ENCODE measurements around the gene RPL36AL.

RPL36AL gene

DNA sequence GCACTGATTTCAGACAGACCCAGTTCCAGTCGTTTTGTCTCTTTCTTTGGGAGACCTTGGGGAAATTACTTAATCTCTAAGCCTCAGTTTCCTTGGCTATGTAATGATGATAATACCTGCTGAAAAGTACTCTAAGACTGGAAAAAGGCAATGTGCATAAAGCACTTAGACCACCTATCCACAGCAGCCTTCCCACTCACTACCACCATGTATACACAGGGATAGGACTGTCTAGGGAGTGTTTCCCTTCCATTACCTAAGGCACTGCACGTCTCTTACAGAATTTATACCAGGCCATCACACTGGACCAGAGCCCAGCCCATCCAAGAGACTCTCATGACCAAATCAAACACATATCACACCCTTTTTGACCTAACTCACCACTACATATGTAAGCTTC, 40.6 kb downstream of the RPL36AL start:
- TF ChIP-seq, protein P1, sequence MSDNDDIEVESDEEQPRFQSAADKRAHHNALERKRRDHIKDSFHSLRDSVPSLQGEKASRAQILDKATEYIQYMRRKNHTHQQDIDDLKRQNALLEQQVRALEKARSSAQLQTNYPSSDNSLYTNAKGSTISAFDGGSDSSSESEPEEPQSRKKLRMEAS (IDR thresholded peaks at IDR 0.05) = no peak
- TF ChIP-seq EP300 (IDR thresholded peaks at IDR 0.05; ENCODE audit: borderline replicate concordance) (no peak), CEBPB (IDR thresholded peaks at IDR 0.05) (no peak), FOXM1 (IDR thresholded peaks at IDR 0.05; ENCODE audit: borderline replicate concordance, low read depth) (no peak), YY1 (IDR thresholded peaks at IDR 0.05; ENCODE audit: low read depth) (no peak), NFIC (IDR thresholded peaks at IDR 0.05) (no peak)

DNA sequence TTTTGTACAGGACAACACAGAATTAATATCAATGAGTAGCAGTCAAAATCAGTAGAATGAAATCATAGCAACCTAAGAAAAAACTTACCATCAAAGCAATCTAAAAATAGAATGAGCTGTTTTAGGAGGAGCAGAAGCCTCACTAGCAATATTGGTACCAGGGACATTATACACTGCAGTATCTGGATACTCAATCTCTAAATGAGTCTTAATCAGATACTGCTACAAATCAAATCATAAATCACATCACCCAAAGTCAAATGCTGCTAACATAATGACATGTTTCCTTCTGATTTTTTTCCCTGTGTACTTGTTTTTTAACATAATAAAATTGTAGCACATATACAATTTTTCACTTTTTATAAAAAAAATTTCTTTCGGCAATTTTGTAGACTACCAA, 42.3 kb downstream of the RPL36AL start:
- TF ChIP-seq CEBPB (IDR thresholded peaks at IDR 0.05) = no peak
- no peak for TF ChIP-seq CREB1 (IDR thresholded peaks at IDR 0.05; ENCODE audit: low read depth)
- TF ChIP-seq TEAD4 (IDR thresholded peaks at IDR 0.05) = no peak
- no peak for TF ChIP-seq EGR1 (IDR thresholded peaks at IDR 0.05)
- no peak for TF ChIP-seq EP300 (IDR thresholded peaks at IDR 0.05; ENCODE audit: borderline replicate concordance)
- no peak for TF ChIP-seq FOXM1 (IDR thresholded peaks at IDR 0.05; ENCODE audit: borderline replicate concordance, low read depth)
- no peak for TF ChIP-seq ZBTB7A (IDR thresholded peaks at IDR 0.05; ENCODE audit: low read depth)
- no peak for TF ChIP-seq NFIC (IDR thresholded peaks at IDR 0.05)
- no peak for TF ChIP-seq YY1 (IDR thresholded peaks at IDR 0.05; ENCODE audit: low read depth)
- no peak for TF ChIP-seq TAF1 (IDR thresholded peaks at IDR 0.05; ENCODE audit: low read depth)
- no peak for TF ChIP-seq TCF12 (IDR thresholded peaks at IDR 0.05; ENCODE audit: low read depth)
- TF ChIP-seq, protein P2, sequence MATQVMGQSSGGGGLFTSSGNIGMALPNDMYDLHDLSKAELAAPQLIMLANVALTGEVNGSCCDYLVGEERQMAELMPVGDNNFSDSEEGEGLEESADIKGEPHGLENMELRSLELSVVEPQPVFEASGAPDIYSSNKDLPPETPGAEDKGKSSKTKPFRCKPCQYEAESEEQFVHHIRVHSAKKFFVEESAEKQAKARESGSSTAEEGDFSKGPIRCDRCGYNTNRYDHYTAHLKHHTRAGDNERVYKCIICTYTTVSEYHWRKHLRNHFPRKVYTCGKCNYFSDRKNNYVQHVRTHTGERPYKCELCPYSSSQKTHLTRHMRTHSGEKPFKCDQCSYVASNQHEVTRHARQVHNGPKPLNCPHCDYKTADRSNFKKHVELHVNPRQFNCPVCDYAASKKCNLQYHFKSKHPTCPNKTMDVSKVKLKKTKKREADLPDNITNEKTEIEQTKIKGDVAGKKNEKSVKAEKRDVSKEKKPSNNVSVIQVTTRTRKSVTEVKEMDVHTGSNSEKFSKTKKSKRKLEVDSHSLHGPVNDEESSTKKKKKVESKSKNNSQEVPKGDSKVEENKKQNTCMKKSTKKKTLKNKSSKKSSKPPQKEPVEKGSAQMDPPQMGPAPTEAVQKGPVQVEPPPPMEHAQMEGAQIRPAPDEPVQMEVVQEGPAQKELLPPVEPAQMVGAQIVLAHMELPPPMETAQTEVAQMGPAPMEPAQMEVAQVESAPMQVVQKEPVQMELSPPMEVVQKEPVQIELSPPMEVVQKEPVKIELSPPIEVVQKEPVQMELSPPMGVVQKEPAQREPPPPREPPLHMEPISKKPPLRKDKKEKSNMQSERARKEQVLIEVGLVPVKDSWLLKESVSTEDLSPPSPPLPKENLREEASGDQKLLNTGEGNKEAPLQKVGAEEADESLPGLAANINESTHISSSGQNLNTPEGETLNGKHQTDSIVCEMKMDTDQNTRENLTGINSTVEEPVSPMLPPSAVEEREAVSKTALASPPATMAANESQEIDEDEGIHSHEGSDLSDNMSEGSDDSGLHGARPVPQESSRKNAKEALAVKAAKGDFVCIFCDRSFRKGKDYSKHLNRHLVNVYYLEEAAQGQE (IDR thresholded peaks at IDR 0.05; ENCODE audit: low read depth) = no peak
- no peak for TF ChIP-seq RAD21 (IDR thresholded peaks at IDR 0.05; ENCODE audit: low read depth)
- TF ChIP-seq, protein P3, sequence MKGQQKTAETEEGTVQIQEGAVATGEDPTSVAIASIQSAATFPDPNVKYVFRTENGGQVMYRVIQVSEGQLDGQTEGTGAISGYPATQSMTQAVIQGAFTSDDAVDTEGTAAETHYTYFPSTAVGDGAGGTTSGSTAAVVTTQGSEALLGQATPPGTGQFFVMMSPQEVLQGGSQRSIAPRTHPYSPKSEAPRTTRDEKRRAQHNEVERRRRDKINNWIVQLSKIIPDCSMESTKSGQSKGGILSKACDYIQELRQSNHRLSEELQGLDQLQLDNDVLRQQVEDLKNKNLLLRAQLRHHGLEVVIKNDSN (IDR thresholded peaks at IDR 0.05) = no peak
- TF ChIP-seq, protein P1 (IDR thresholded peaks at IDR 0.05) = no peak

DNA sequence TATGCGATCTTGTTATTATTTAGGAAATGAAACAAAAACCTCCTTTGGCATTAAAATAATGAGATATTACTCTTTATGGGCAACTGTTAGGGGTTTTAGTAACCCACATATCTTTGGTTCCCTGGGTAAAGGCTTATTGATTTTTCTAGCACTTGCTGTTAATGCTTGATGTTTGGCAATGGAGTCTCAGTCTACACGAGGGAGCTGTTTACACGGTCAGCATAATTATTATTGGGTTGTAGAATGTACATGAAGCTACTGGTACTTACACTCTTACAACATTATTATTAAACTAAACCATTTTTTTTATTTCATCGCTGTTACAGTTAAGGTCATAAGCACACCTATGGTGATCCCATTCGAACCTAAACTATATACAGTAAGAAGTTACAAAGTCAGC, 46.4 kb downstream of the RPL36AL start:
- TF ChIP-seq ZBTB7A (IDR thresholded peaks at IDR 0.05; ENCODE audit: low read depth) (no peak), TAF1 (IDR thresholded peaks at IDR 0.05; ENCODE audit: low read depth) (no peak), FOXM1 (IDR thresholded peaks at IDR 0.05; ENCODE audit: borderline replicate concordance, low read depth) (no peak), YY1 (IDR thresholded peaks at IDR 0.05; ENCODE audit: low read depth) (no peak)
- TF ChIP-seq, protein P3 (IDR thresholded peaks at IDR 0.05) = no peak

DNA sequence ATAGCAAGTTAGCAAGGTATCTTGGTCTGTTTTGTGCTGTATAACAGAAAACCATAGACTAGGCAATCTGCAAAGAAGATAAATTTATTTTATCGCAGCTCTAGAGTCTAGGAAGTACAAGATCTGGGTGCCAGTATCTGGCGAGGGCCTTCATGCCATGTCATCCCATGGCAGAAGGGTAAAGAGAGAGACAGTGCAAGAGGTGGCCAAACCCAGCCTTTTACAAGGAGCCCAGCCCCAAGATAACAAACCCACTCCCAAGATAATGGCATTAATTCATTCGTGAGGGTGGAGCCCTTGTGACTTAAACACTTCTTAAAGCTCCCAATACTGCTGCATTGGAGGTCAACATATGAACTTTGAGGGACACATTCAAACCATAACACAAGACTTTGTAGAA, 51.1 kb downstream of the RPL36AL start:
- no peak for TF ChIP-seq FOXM1 (IDR thresholded peaks at IDR 0.05; ENCODE audit: borderline replicate concordance, low read depth)
- TF ChIP-seq, protein P3 (IDR thresholded peaks at IDR 0.05) = no peak
- TF ChIP-seq NFIC (IDR thresholded peaks at IDR 0.05) = no peak
- TF ChIP-seq YY1 (IDR thresholded peaks at IDR 0.05; ENCODE audit: low read depth) = no peak
- TF ChIP-seq, protein P1 (IDR thresholded peaks at IDR 0.05) = no peak
- no peak for TF ChIP-seq RAD21 (IDR thresholded peaks at IDR 0.05; ENCODE audit: low read depth)
- no peak for TF ChIP-seq TAF1 (IDR thresholded peaks at IDR 0.05; ENCODE audit: low read depth)
- no peak for TF ChIP-seq CEBPB (IDR thresholded peaks at IDR 0.05)
- TF ChIP-seq, protein P2 (IDR thresholded peaks at IDR 0.05; ENCODE audit: low read depth) = no peak
- no peak for TF ChIP-seq TCF12 (IDR thresholded peaks at IDR 0.05; ENCODE audit: low read depth)
- no peak for TF ChIP-seq EGR1 (IDR thresholded peaks at IDR 0.05)

Measured in Ishikawa (cell line).